ENCODE data around the gene TGFBR1.

DNA sequence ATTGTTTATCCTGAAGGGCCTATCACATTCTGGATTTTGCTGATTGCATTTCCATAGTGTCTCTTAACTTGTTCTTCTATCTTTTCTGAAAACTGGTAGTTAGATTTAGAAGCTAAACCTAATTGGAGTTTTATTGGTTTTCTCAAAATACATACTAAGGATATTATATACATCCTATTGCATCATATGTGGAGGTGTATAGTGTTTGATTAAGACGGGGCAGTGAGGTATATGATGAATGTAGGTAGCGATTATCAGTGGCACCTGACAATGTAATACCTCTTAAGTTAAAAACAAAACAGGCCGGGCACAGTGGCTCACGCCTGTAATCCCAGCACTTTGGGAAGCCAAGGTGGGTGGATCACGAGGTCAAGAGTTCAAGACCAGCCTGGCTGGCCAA lies 35.0 kb downstream of the TGFBR1 start:
- TF ChIP-seq EZH2phosphoT487 (IDR thresholded peaks at IDR 0.05): no peak
- TF ChIP-seq, protein P1, sequence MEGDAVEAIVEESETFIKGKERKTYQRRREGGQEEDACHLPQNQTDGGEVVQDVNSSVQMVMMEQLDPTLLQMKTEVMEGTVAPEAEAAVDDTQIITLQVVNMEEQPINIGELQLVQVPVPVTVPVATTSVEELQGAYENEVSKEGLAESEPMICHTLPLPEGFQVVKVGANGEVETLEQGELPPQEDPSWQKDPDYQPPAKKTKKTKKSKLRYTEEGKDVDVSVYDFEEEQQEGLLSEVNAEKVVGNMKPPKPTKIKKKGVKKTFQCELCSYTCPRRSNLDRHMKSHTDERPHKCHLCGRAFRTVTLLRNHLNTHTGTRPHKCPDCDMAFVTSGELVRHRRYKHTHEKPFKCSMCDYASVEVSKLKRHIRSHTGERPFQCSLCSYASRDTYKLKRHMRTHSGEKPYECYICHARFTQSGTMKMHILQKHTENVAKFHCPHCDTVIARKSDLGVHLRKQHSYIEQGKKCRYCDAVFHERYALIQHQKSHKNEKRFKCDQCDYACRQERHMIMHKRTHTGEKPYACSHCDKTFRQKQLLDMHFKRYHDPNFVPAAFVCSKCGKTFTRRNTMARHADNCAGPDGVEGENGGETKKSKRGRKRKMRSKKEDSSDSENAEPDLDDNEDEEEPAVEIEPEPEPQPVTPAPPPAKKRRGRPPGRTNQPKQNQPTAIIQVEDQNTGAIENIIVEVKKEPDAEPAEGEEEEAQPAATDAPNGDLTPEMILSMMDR (IDR thresholded peaks at IDR 0.05): no peak
